ENCODE measurements around the gene TAF15.

DNA sequence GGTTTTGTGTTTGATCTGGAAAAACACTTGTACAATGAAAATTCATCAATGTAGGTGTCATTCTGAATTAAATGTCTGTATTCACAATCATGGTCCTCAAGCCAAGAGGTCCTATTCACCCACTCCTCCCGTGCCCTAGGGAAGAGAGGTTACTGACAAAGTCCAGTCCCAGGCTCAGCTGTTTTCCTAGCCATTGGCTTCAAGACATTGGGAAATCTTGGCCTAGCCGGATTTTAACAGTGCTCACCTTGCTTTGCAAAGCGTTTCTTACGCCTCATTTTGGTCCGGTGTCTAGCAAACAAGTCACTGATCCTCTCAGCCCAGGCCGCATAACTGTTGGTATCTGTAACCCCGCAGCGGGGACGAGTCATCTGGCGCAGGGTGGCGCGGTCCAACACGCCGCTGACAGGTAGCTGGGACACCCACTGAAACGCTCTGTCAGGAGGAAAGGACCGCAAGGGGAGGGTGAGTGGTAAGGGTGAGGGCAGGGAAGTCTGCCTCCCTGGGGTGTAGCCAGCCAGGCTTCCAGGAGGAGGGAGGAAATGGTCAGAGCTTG lies 30.6 kb upstream of the TAF15 start:
- TF ChIP-seq, protein P1, sequence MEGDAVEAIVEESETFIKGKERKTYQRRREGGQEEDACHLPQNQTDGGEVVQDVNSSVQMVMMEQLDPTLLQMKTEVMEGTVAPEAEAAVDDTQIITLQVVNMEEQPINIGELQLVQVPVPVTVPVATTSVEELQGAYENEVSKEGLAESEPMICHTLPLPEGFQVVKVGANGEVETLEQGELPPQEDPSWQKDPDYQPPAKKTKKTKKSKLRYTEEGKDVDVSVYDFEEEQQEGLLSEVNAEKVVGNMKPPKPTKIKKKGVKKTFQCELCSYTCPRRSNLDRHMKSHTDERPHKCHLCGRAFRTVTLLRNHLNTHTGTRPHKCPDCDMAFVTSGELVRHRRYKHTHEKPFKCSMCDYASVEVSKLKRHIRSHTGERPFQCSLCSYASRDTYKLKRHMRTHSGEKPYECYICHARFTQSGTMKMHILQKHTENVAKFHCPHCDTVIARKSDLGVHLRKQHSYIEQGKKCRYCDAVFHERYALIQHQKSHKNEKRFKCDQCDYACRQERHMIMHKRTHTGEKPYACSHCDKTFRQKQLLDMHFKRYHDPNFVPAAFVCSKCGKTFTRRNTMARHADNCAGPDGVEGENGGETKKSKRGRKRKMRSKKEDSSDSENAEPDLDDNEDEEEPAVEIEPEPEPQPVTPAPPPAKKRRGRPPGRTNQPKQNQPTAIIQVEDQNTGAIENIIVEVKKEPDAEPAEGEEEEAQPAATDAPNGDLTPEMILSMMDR (IDR thresholded peaks at IDR 0.05) = no peak
- TF ChIP-seq POLR2A (IDR thresholded peaks at IDR 0.05) (no peak), EP300 (IDR thresholded peaks at IDR 0.05) (no peak)

All from tibial nerve (tissue), 4 donors.